ENCODE measurements around the gene ARRDC3.

DNA sequence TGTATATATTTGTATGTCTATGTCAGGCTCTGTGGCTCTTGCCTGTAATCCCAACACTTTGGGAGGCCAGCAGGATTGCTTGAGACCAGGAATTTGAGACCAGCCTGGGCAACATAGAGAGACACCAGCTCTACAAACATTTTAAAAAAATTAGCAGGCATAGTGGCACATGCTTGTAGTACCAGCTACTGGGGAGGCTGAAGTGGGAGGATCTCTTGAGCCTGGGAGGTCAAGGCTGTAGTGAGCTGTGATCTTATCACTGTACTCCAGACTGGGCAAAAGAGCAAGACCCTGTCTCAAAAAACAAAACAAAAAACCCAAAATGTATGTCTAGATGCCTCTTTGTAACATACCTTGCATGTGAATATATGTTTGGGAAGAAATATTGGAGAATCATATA lies 15.8 kb downstream of the ARRDC3 start:
- TF ChIP-seq, protein P1, sequence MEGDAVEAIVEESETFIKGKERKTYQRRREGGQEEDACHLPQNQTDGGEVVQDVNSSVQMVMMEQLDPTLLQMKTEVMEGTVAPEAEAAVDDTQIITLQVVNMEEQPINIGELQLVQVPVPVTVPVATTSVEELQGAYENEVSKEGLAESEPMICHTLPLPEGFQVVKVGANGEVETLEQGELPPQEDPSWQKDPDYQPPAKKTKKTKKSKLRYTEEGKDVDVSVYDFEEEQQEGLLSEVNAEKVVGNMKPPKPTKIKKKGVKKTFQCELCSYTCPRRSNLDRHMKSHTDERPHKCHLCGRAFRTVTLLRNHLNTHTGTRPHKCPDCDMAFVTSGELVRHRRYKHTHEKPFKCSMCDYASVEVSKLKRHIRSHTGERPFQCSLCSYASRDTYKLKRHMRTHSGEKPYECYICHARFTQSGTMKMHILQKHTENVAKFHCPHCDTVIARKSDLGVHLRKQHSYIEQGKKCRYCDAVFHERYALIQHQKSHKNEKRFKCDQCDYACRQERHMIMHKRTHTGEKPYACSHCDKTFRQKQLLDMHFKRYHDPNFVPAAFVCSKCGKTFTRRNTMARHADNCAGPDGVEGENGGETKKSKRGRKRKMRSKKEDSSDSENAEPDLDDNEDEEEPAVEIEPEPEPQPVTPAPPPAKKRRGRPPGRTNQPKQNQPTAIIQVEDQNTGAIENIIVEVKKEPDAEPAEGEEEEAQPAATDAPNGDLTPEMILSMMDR (conservative IDR thresholded peaks at IDR 0.05; ENCODE audit: low read depth, low read length) = no peak
- TF ChIP-seq EZH2 (IDR thresholded peaks at IDR 0.05; ENCODE audit: borderline replicate concordance, low read depth, low read length, poor library complexity, severe bottlenecking) = no peak
